NCI-H82 treated with DMSO at 0.1 percent for 48 hours (cell line): ENCODE measurements around the gene FLNC.

Experiments used
- DNase-seq: peaks from one replicate; lab custom pipeline; 2025; ENCODE audit not compliant: unreplicated experiment; lab: John Stamatoyannopoulos, UW

The FLNC gene

DNA sequence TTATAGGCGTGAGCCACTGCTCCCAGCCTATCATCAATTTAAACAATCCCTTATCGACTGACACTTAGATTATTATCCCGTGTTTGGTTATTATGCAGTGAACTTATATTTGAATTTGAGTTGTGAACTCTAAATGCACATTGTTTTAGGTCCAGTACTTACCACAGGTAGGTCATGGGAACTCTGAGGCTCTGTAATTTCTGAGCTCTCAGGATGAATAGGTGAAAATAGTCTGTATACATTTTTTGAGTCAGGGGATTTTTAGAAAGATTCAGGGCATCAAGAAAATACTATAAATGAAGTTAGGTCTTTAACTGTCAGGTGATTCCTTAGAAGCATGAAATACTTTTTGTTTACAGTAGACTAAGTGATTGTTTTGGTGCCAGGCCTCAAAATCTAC, 29.6 kb upstream of the FLNC start:
- no peak for DNase-seq

DNA sequence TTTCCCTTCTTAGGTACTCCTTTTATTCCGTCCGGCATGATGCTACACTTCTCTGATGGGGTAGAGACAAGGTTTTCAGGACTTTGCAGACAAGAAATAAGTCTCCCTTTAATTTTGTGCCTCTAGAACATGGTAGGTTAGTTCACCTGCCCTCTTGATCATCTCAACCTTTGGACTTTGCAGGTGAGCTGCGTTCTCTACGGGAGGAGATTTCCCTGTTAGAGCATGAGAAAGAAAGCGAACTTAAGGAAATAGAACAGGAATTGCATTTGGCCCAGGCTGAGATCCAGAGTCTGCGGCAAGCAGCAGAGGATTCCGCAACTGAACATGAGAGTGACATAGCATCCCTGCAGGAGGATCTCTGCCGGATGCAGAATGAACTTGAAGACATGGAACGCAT, 29.2 kb upstream of the FLNC start:
- no peak for DNase-seq

DNA sequence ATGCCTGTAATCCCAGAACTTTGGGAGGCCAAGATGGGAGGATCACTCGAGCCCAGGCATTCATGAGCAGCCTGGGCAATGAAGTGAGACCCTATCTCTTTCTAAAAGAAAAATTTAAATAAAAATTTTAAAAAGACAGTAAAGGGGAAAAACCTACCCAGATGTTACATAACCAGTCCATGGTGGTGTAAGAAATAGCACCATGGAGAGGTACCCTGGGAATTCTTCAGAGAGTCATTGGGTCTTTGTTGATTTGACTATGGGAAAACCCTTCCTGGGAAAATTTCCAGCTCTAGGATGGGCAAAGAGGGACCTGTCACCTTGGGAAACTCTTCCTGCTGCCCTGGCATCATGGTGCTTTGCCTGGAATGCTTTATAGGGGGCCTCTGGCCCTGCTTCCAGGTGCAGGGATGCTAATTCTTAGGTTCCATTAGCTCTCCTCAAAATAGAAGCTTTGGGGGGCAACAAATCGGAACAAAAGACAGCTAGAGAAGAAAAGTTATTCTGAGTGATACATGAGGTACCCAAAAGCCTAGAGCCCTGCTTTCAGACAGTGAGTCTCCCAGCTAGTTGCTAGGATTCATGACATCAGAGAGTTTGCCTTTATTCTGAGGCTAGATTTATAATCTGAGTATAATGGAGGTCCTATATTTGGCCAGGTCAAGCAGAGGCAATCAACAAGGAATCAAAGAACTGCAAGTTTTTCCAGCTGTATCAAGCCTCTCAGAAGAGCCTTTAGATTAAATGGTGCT, 28.4 kb upstream of the FLNC start:
- DNase-seq, result no peak

DNA sequence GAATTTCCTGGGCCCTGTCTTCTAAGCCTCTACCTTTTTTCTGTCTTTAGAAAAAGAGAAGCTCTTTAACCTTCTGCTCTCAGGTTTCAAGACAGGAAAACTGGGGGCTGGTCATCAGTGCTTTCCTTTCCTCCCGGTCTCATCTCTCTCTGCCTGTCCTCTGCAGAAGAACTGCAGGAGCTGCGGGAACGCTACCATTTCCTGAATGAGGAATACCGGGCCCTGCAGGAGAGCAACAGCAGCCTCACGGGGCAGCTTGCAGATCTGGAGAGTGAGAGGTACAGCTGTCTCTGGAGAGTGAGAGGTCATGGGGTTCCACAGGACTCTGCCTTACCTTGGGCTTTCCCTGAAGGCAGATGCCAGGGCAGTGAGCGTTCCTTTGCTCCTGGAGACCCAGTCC, 25.7 kb upstream of the FLNC start:
- DNase-seq, result no peak

DNA sequence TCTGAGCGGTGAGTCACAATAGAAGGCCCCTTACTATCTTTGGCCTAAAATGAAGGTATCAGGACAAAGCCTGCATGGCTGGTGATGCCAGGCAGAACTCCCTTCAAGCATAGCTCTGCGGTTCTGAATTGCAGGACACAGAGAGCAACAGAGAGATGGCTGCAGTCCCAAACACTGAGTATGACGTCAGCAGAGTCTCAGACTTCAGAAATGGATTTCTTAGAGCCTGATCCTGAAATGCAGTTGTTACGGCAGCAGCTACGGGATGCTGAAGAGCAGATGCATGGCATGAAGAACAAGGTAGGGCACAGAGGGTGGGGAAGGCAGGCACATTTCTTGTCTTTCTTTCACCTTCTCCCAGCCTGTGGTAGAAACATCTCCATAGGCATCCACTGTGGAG, 25.0 kb upstream of the FLNC start:
- no peak for DNase-seq

DNA sequence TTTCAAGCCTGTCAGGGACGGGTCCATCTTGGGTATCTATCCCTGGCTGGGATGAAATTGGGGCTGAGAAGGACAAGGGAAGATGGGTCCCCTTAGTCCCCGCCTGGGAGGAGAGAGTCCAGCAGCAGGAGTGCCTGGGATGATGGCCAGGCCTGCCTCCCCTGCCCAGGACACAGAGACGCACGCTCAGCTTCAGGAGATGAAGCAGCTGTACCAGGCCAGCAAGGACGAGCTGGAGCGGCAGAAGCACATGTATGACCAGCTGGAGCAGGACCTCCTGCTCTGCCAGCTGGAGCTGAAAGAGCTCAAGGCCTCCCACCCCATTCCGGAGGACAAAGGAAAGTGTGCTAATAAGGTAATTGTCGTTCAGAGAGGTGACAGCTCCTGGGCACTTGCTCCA, 23.0 kb upstream of the FLNC start:
- DNase-seq, result no peak

DNA sequence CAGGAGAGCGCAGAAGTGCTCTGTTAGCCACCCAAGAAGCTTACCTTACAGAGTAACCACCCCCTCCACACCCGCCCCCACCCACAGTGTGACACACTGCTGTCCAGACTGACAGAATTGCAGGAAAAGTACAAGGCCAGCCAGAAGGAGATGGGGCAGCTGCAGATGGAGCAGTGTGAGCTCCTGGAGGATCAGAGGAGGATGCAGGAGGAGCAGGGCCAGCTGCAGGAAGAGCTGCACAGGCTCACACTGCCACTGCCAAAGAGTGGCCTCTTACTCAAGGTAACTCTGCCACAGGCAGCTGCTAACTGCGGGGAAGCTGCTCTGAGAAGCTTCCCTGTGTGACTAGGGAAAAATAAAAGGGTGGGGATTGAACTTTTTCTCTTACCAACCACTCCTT, 20.8 kb upstream of the FLNC start:
- DNase-seq, result no peak

DNA sequence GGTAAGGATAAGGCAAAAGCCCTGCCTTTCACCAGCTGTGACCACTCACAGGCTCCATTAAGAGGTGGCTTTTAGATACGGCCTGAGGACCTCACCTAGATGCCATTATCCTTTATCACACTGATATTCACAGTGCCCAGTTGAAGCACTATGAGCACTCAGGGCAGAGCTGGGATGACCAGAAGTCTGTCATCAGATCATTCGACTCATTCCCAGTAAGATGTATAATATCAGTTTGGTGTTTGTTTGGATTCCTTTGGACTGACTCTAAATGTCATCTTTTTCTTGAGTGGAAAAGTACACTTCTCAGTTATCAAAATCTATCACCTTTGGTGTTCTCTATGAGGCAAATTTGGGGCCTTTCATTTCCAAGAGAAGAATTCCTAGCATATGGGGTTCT, 19.7 kb upstream of the FLNC start:
- no peak for DNase-seq

DNA sequence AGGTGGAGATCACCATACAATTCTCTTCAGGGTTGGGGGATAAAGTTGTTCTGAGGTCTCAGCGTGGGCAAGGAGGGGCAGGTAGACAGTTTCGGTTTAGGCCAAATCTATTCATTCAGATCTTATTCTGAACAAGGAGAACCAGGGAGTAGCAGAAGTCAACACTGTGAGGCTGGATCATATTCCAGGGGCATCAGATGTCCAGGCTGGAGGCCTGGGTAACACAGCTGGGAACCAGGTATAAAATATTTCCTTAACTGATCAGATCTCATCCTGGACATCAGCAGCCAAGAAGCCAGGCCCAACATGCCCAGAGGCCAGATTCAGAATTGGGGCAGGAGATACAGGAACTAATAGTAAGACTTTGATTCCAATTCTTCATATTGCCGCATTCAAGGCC, 19.2 kb upstream of the FLNC start:
- no peak for DNase-seq

DNA sequence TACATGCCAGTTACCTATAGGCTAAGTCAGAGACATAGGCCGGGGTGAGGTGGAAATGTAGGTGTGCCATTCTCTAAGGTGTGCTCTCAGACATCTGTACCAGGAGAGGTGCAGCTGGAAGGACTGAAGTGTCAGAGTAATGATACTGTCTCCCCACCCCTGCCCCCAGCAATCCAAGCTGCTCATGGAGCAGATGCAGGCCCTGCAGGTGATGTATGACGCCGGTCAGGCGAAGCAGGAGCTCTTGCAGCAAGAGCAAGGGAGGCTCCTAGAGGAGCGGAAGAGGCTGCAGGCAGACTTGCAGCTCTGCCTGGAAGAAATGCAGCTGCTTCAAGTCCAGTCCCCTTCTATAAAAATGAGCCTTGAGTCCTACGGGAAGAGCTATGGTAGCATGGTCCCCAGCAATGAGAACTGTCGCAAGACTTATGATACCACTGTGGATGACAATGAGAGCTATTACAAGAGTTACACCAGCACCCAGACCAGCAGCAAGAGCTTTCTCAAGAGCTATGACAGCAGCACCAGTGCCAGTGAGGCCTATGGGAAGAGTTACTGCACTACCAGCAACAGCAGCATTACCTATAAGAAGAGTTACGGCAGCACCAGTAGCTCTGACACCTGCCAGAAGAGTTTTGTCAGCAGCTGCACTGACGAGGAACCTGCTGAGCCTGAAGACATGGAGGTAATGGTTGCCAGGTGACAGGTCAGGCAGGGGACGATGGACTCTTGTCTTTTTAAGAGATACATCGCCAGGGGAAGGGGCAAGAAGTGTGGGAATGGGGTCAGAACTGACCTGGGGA, 18.4 kb upstream of the FLNC start:
- DNase-seq, result no peak

DNA sequence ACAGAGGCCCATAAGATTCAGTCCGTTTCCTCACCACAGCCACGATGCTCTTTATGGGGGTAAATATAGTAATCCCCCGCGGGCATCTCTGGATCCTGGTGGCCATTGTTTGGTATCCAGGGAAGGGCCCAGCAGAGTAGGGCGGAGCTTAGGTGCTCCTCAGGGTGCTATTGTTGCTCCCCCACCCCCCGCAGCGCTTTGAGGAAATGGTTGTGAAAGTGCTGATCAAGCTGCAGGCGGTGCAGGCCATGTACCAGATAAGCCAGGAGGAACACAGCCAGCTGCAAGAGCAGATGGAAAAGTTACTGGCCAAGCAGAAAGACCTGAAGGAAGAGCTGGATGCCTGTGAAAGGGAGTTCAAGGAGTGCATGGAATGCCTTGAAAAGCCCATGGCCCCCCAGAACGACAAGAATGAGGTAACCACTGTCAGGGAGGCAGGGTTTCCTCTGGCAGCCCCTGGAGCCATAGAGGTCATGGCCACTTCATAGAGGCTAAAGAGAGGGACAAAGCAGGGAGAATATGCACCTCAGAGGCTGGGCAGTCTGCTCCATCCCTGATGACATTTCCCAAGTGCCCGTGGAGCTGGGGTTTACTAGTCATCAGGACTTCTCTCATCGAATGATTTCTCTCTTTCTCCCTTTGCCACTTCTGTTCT, 17.6 kb upstream of the FLNC start:
- no peak for DNase-seq

DNA sequence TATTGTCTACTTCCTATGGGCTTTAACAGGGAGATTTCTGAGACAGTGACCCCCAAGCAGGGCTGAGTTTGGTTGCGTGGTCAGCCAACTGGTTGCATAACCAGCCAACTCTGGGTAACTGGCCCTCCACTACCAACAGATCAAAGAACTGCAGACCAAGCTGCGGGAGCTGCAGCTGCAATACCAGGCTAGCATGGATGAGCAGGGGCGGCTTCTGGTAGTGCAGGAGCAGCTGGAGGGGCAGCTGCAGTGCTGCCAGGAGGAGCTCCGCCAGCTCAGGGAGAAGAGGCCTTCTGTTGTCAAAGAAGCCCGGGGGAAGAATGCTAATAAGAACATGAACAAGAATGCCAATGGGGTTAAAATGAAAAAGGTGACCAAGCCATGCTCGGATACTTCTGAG, 15.7 kb upstream of the FLNC start:
- no peak for DNase-seq

DNA sequence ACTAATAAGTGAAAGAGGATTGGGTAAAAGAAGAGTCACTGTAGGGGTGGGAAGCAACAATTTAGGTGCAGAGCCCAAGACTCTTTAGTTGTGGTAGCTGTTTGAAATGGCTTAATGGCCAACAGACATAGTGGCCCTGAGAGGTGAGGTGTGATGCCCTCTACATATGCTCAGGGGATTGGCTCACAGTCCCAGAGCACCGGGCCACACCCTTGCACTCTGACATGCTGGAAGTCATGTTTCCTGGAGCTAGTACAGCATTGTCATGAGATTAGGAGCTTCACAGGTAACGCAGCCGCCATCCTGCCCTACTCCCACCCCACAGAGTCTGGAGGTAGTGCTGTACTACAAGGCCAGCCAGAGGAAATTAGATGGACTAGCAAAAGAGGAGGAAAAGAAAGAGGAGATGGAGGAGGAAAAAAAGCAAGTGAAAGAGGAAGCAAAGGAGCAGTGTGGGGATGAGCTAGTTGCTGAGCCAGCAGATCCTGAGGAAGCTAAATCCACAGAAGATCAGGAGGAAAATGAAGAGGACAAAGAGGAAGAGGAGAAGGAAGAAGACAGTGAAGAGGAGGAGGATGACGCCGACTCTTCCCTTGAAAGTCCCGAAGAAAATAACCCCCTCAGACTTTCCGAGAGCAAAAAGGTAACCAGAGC, 14.8 kb upstream of the FLNC start:
- DNase-seq, result no peak

DNA sequence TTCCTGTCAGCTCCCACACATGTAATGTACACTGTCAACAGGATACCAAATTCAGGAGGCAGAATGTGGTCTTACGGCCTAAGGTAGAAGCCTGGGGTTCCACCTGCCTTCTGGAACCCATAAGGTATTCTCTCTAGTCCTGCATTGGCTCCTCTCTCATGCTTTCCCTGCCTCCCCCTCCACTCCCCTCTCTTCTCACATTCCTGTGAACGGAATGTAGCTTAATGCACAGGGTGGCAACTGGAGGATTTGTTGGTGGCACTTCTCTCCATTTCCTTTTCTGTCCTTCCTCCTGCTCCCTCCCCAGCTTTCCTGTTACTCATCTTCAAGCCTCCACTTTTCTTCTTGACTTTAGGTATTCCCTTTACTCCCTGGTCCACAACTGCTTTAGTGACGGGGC, 11.5 kb upstream of the FLNC start:
- DNase-seq, result no peak

DNA sequence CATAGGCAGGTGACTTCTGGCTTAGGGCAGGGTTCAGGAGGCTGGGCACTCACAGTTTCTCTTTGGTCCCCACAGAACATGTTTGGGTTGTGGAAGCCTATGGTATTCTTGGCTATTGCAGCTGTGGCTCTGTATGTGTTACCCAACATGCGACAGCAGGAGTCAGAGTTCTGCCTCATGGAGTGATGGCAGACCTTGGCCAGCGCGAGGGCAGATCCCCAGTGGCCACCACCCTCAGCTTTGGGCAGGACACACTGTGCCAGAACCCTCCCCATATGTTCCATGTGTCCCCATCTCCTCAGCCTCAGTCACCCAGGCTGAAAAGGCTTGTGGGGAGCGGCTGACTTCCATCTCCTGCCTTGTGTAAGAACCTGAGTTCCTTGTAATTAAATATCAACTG, 8.5 kb upstream of the FLNC start:
- DNase-seq, result no peak

DNA sequence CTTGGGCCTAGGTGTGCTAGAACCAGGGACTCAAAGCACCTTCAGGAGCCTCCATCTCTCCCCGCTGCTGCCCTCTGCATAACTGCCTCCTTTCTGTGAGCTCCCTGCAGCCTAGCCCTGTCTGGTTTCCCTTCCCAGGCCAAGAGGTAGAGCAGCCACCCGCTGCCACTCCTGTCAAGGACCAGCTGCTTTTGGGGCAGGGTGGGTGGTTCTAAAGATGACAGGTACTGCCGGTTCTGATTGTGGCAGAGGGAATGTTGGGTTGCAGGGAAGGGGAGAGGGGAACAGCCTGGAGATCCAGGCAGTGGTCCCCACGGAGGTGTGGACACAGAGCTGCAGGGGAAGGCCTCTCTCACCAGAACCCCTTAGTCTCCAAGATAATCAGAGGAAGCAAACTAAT, 3.7 kb upstream of the FLNC start:
- no peak for DNase-seq

DNA sequence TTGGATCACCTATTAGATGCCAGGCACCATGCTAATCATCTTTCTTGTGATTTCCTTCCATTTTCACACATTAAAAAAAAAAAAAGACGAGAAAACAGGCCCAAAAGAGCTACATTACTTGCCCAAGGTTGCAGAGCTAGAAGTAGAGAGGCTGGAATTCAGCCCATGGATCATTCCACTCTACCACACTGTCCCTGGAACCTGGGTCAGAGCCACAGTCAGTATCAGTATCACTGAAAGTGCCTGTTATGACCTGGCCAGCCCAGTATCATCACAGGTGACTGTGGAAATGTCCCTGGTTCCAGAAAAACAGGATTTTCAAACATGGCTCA, 3.3 kb upstream of the FLNC start:
- DNase-seq, result no peak

DNA sequence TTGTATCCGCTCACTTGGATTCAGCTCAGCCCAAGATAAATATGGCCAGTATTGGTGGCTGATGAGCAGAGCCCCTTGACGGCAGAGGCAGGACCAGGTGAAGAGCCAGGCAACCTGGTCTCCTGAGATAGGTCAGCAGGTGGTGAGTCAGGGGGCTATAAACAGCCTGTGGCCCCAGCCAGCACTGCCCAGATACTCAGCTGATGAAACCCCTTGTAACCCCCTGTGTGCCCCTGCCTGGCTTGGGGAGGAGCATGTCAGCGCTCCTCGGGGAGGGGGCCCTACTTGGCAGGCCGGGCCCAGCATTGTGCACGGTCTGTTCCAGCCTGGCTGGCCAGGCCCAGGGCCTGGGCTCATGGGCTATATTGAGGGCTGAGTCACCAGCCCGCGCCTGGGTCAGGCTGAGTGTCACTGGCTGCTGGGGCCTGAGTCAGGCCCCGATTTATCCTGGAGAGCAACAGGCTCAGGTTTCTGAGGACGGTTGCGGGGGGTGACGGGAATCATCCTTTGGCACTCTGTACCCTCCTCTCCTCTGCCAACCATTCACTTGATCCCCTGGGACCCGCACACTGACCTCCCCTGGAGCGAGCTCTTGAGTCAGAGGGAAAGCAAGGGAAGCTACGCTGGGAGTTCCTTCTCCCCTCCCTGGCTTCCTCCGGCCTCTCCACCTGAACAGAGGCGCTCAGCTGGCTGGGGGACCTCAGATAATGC, 2.8 kb upstream of the FLNC start:
- DNase-seq, result no peak

DNA sequence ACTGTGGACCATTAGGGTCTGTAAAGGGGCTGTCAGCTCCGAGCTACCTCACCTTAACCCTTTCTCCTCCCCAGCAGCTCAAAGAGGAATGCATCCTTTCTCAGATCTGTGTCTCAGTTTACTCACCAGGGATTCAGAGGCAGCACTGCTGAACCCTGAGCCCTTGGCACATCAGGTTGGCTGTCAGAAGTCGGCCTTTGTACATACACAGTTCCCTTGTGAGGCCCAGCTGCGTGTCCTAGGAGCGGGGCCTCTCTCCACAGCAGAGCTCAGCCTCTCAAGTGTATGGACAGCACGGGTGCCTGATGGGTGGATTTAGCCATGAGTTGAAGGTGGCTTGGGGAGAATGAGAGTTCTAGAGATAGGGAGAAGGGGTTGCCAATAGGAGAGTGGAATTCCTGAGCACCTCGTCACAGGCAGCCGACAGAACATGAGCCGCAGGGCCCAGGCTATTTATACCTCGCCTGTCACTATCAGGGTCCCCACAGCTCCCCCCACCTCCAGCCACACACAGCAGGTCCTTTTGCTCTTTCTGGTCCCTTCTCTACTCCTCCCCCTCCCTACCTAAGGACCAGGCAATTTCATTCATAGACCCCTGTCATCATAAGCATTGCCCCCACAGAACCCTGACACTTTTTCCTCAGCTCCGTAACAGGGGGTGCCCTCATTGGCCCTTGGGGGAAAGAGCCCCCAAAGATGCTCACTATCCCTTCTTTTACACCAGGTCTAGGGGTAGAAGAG, 2.1 kb upstream of the FLNC start:
- no peak for DNase-seq

DNA sequence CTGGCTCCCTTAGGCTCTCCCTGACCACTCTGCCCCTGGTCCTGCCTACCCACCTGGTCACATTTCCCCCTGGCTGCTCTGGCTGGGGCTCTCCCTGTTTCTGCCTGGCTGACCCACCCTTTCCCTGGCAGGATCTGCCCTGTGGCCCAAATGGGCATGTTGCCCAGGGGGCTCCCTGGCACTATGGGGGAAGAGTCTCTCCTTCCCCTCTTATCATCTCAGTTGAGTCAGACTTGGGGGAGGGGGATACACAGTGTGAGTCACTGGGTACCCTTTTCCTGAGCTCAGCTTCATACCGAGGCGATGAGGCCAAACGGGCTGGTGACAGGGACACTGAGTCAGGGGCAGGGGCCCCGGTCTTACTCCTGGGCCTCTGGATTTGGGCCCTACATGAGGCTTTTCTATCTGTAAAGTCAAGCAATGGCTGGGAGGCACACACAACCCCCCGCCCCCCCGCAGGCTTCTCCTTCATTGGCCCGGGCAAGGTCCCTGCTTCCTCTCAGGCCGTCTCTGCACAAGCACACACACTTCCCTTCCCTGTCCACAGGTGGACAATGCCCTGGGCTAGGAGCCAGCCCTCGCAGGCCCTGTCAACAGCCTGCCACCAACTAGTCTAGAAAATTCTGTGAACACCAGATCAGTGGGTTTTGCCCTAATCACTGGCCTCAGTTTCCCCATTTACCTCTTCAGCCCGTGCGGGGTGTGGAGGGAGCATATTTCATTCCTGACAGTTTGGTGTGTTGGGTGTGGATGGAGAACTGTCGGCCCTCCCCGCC, 627 bp upstream of the FLNC start:
- DNase-seq, result no peak
